Naive B cell (primary cell): Measurements from ENCODE around the gene CBX4. TPM values are rescaled to one million over a fixed set of nuclear protein-coding genes. Genes with fewer than 3 reads are reported as not detected.
A peak's percentile ranks its signal among the peaks of the same experiment; 100 is the strongest.

Source experiments
- ATAC-seq, 2 donors: fragments of 150-1000 bp; cut with Tn5 transposase; 2 replicates each; pipeline ENCODE4 v1.10.0; 2021; ENCODE audit warnings: low read depth in 2 of 2, mild to moderate bottlenecking in 2 of 2, moderate library complexity in 2 of 2
- DNase-seq: peaks from one replicate; pipeline ENCODE4 v3.0.0; 2022
- H3K27ac Mint-ChIP-seq, 6 donors: one replicate each; pipeline ENCODE4 v1.8.0; 2020 to 2022; ENCODE audit warnings: mild to moderate bottlenecking in 6 of 6, mixed read lengths in 6 of 6, moderate library complexity in 5 of 6, inconsistent platforms in 2 of 6
- H3K27me3 Mint-ChIP-seq, 3 donors: one replicate each; pipeline ENCODE4 v1.8.0; 2021 to 2022; ENCODE audit warnings: mixed read lengths in 3 of 3, mild to moderate bottlenecking in 1 of 3
- H3K36me3 Mint-ChIP-seq, 2 donors: one replicate each; pipeline ENCODE4 v1.8.0; 2020 to 2022; ENCODE audit warnings: mixed read lengths in 2 of 2, inconsistent platforms in 1 of 2, mild to moderate bottlenecking in 1 of 2
- H3K4me1 Mint-ChIP-seq, 3 donors: one replicate each; pipeline ENCODE4 v1.8.0; 2020 to 2022; ENCODE audit warnings: mixed read lengths in 3 of 3, inconsistent platforms in 1 of 3, mild to moderate bottlenecking in 1 of 3, moderate library complexity in 1 of 3
- H3K4me3 Mint-ChIP-seq, 8 donors: one replicate each; pipeline ENCODE4 v1.8.0; 2020 to 2022; ENCODE audit warnings: mild to moderate bottlenecking in 8 of 8, mixed read lengths in 8 of 8, moderate library complexity in 8 of 8, inconsistent platforms in 2 of 8
- H3K9me3 Mint-ChIP-seq, 7 donors: one replicate each; pipeline ENCODE4 v1.8.0; 2020 to 2022; ENCODE audit warnings: mixed read lengths in 7 of 7, mild to moderate bottlenecking in 5 of 7, inconsistent platforms in 2 of 7, moderate library complexity in 1 of 7
- polyA plus RNA-seq, 6 donors: library from polyadenylated mRNA; unstranded; fragments of 300-500 nt; fragmentation: Illumina TruSeq; gene quantifications; one replicate each; pipeline ENCODE4 v1.2.3, GENCODE V29; 2021; ENCODE audit warnings: low read depth in 6 of 6

Gene CBX4
- polyA plus RNA-seq, 6 donors from 2014 or later: 3.3 to 17.1 (median 9.6) TPM

- Mint-ChIP-seq H3K4me1 (peaks cover 14 to 21% (median 19%) of the 10 kb centered on the region in 3 donors), H3K4me3 (peak overlapping the region in 2 of 8 donors; percentile 0 to 64), H3K27ac (peak overlapping the region in 2 of 6 donors; percentile 24 to 72), H3K36me3 (no peaks in the 10 kb centered on the region), H3K9me3 (no peaks in the 10 kb centered on the region), H3K27me3 (peaks cover 21 to 44% (median 30%) of the 10 kb centered on the region in 3 donors)
- no peak for DNase-seq
- ATAC-seq: no peak
Observed at GRCh38 chr17:79792984-79793923, 46.0 kb downstream of the CBX4 start.

GRCh38 chr17:79792341-79792871 is 46.8 kb downstream of the CBX4 start:
- no peak for ATAC-seq
- H3K4me1 Mint-ChIP-seq: peaks cover 14 to 21% (median 19%) of the 10 kb centered on the region in 3 donors
- peak overlapping the region in 3 of 8 donors; percentile 16 to 59 (median 31) for H3K4me3 Mint-ChIP-seq
- peak overlapping the region in 3 of 6 donors; percentile 59 to 89 (median 88) for H3K27ac Mint-ChIP-seq
- DNase-seq: no peak
- no peaks in the 10 kb centered on the region for H3K36me3 Mint-ChIP-seq
- H3K27me3 Mint-ChIP-seq: peaks cover 28 to 51% (median 38%) of the 10 kb centered on the region in 3 donors
- H3K9me3 Mint-ChIP-seq: no peaks in the 10 kb centered on the region

GRCh38 chr17:79791735-79792161 is 47.5 kb downstream of the CBX4 start:
- H3K27ac Mint-ChIP-seq: peak overlapping the region in 1 of 6 donors; percentile 81
- DNase-seq (no peak), ATAC-seq (no peak)
- H3K4me1 Mint-ChIP-seq: peaks cover 13 to 21% (median 14%) of the 10 kb centered on the region in 3 donors
- H3K4me3 Mint-ChIP-seq: peak overlapping the region in 2 of 8 donors; percentile 9 to 12
- H3K27me3 Mint-ChIP-seq: peaks cover 34 to 53% (median 43%) of the 10 kb centered on the region in 3 donors
- H3K9me3 Mint-ChIP-seq: no peaks in the 10 kb centered on the region
- no peaks in the 10 kb centered on the region for H3K36me3 Mint-ChIP-seq

- DNase-seq (no peak), ATAC-seq (peak in 1 of 2 donors; percentile 27)
- Mint-ChIP-seq H3K27me3 (peaks cover 41 to 60% (median 41%) of the 10 kb centered on the region in 3 donors), H3K27ac (peak overlapping the region in 1 of 6 donors; percentile 56), H3K4me3 (peak overlapping the region in 6 of 8 donors; percentile 6 to 61 (median 42)), H3K36me3 (no peaks in the 10 kb centered on the region), H3K9me3 (no peaks in the 10 kb centered on the region), H3K4me1 (peaks cover 8 to 17% (median 9%) of the 10 kb centered on the region in 3 donors)
Observed at GRCh38 chr17:79790805-79791734, 48.2 kb downstream of the CBX4 start.

- Mint-ChIP-seq H3K27me3 (peaks cover 40 to 65% (median 49%) of the 10 kb centered on the region in 3 donors), H3K4me1 (peaks cover 3 to 12% (median 7%) of the 10 kb centered on the region in 3 donors), H3K9me3 (no peaks in the 10 kb centered on the region), H3K27ac (peak overlapping the region in 2 of 6 donors; percentile 41 to 73), H3K4me3 (peak overlapping the region in 2 of 8 donors; percentile 6 to 33), H3K36me3 (no peaks in the 10 kb centered on the region)
- peak; percentile 21 to 25 for ATAC-seq
- DNase-seq: no peak
Observed at GRCh38 chr17:79789943-79790804, 49.1 kb downstream of the CBX4 start.

- no peaks in the 10 kb centered on the region for H3K36me3 Mint-ChIP-seq
- ATAC-seq (no peak), DNase-seq (no peak)
- no peaks in the 10 kb centered on the region for H3K9me3 Mint-ChIP-seq
- H3K27me3 Mint-ChIP-seq: peaks cover 40 to 67% (median 52%) of the 10 kb centered on the region in 3 donors
- H3K4me1 Mint-ChIP-seq: peaks cover 3 to 12% (median 7%) of the 10 kb centered on the region in 3 donors
- peak overlapping the region in 2 of 6 donors; percentile 51 to 73 for H3K27ac Mint-ChIP-seq
- peak overlapping the region; percentile 26 to 77 (median 56) for H3K4me3 Mint-ChIP-seq
Observed at GRCh38 chr17:79788989-79789942, 50.0 kb downstream of the CBX4 start.

GRCh38 chr17:79788455-79788854 is 50.8 kb downstream of the CBX4 start:
- no peak overlapping the region for H3K27ac Mint-ChIP-seq
- ATAC-seq (no peak), DNase-seq (no peak)
- peak overlapping the region in 3 of 8 donors; percentile 38 to 70 (median 45) for H3K4me3 Mint-ChIP-seq
- no peaks in the 10 kb centered on the region for H3K9me3 Mint-ChIP-seq
- H3K27me3 Mint-ChIP-seq: peaks cover 36 to 67% (median 57%) of the 10 kb centered on the region in 3 donors
- no peaks in the 10 kb centered on the region for H3K36me3 Mint-ChIP-seq
- H3K4me1 Mint-ChIP-seq: peaks cover 3 to 12% (median 7%) of the 10 kb centered on the region in 3 donors

- Mint-ChIP-seq H3K27ac (peak overlapping the region in 2 of 6 donors; percentile 52 to 68), H3K9me3 (no peaks in the 10 kb centered on the region), H3K4me1 (peaks cover 4 to 12% (median 10%) of the 10 kb centered on the region in 3 donors), H3K4me3 (peak overlapping the region in 1 of 8 donors; percentile 36), H3K27me3 (peaks cover 41 to 73% (median 65%) of the 10 kb centered on the region in 3 donors), H3K36me3 (no peaks in the 10 kb centered on the region)
- no peak for DNase-seq
- ATAC-seq: no peak
Observed at GRCh38 chr17:79786930-79787643, 52.2 kb downstream of the CBX4 start.

GRCh38 chr17:79785900-79786810 is 53.1 kb downstream of the CBX4 start:
- ATAC-seq: no peak
- H3K27ac Mint-ChIP-seq: no peak overlapping the region
- no peaks in the 10 kb centered on the region for H3K36me3 Mint-ChIP-seq
- H3K4me3 Mint-ChIP-seq: peak overlapping the region in 1 of 8 donors; percentile 7
- H3K9me3 Mint-ChIP-seq: no peaks in the 10 kb centered on the region
- peaks cover 10 to 18% (median 15%) of the 10 kb centered on the region in 3 donors for H3K4me1 Mint-ChIP-seq
- no peak for DNase-seq
- H3K27me3 Mint-ChIP-seq: peaks cover 46 to 77% (median 71%) of the 10 kb centered on the region in 3 donors
